Measurements from ENCODE around the gene SNX32. TPM values are rescaled to one million over a fixed set of nuclear protein-coding genes. Genes with fewer than 3 reads are reported as not detected.

SNX32 gene
- total RNA-seq, 1 experiment from 2014 or later: not detected

DNA sequence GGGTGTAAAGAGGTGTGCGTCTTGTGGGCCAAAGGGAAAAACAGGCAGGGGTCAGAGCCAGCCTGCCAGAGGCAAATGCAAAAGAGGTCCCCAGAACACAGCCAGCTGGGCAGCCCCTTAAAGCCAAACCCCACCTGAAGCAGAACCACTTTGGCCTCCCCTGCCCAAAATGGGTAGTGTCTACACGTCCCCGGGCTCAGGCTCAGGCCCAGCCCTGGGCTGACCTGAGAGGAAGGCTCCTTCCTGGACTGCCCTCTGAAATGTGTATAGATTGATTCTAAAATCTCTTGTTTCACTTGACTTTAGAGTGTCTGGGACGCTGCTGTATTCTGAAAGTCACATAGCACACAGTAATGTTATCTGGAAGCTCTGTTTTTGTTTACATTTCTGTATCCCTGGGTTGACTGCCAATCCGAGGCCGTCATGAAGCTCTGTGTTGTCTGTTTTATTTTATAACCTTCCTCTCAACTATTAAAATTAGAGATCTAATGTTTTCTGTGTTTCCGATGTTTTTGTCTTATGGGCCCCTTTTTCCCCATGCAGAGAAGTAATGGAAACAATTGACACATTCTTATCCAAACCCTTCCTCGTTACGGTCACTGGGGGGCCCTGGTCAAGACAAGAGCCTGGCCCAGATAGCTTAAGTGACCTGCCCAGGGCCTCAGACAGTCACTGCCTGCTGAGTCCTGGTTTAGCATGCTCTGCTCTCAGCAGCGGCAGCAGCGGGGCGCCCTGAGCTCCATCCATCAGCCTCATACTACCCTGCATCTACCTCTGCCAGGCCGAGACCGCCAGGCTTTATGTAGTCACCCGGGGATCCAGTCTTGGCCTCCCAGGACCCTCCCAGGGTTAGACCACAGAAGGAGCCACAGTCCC, 36.8 kb upstream of the SNX32 start:
- DNase-seq (ENCODE audit: low spot score): no peak

DNA sequence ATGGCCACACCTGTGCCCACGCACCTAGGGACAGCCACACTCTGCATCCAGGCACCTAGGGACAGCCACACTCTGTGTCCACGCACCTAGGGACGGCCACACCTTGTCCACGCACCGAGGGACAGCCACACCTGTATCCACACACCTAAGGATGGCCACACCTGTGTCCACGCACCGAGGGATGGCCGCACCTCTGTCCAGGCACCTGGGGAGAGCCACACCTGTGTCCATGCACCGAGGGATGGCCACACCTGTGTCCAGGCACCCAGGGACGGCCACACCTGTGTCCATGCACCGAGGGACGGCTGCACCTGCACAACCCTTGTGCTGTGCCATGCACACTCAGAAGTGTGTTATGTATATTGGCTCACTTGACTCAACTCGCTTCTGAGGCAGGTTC, 36.1 kb upstream of the SNX32 start:
- DNase-seq (ENCODE audit: low spot score): no peak

DNA sequence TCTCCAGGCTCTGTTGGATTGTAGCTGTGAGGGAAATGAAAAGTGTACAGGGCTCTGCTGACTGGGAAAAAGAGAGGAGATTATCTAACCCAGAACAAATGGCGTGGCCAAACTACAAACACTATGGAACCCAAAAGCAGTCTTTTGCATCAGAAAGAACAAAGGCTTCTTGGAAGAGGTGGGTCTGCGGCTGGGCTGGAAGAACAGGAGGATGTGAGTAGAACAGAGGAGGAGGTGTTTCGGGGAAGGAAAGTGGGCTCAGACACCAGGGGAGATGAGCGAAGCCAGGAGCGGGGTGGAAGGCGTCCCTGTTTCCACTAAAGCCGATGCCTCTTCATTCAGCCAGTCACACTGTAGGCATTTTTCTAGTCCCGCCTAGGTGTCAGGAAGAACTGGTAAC, 34.9 kb upstream of the SNX32 start:
- no peak for DNase-seq (ENCODE audit: low spot score)

DNA sequence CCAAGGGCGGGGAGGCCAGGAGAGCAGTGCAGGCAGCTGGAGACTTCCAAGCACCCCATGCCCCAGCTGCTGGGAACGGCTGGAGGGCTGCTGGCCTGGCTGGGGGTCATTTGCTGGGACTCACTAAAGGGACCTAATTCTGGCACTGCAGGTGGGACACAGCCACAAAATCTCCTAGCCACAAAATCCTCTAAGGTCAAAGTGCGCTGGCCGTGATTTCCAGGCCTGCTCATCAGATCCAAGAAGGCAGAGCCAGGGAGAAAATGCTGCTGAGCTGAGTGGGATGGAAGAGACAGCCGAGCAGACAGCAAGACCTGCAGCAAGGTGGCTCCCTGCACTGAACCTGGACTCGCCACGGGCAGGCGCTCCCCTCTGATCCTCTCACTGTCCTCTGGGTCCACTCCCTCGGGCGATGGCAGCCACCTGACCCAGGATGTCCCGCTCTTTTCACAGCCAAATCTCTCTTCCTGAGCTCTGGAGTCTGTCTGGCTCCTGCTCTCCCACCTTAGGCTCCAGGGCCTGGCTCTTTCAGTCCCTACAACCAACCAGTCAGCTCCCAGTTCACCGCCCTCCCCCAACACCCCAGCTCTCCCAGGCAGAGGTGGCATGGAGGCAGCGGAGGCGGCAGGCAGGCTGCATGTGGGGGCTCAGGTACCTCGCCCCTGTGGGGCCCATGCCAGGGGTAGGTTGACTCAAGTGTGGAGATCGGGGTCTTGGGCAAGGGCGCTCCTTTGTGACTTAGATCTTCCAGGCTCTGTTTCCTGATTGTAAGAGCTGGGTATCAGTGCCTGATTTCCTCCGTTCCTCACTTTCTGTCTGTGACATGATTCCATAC, 32.4 kb upstream of the SNX32 start:
- no peak for DNase-seq (ENCODE audit: low spot score)

DNA sequence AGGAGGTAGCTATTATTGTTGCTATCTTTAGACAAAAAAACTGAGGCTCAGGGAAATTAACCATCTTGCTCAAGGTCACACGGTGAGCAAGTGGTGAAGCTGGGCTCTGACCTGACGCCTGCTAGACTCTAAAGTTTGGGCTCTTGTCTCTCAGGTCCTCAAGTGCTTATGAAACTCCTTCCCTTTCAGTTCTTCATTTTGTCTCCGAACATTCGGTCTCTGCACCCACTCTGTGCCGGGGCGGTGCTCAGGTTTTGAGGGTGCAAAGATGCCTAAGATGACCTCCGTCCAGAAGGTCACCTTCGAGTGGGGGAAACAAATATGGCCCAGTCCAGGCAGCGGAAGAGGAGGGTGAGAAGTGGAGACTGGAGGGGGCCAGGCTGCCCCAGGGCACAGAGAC, 30.9 kb upstream of the SNX32 start:
- no peak for DNase-seq (ENCODE audit: low spot score)

DNA sequence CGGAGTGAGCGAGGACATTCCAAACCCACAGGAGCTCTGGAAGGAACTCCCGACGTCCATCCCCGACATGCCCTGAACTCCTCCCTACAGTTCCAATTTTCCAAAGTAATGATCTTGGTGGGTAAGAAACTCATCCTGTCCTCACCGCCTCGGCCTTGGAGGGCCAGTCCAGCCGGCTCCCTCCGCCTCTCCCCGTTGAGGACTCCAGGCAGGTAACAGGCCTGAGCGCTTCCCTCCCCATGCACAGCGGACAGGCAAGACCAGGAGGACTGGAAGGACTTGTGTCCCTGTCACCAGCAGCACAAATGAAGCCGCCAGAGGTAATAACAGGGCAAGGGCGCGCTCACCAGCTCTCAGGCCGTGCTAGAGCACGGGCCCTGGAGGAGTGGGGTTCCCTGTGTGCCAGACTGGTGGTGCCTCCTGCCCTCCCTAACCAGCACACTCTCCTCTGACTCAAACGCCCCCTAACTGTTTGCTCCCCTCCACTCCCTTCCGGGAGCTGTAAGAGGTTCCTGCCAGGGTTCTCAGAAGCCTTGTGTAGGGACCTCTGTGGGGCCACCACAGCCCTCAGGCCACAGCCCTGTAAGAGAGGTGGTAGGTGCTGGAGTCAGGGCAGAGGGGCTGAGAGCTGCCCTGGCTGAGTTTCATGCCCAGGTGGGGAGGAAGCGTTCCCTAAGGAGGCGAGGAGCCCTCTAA, 29.8 kb upstream of the SNX32 start:
- no peak for DNase-seq (ENCODE audit: low spot score)

DNA sequence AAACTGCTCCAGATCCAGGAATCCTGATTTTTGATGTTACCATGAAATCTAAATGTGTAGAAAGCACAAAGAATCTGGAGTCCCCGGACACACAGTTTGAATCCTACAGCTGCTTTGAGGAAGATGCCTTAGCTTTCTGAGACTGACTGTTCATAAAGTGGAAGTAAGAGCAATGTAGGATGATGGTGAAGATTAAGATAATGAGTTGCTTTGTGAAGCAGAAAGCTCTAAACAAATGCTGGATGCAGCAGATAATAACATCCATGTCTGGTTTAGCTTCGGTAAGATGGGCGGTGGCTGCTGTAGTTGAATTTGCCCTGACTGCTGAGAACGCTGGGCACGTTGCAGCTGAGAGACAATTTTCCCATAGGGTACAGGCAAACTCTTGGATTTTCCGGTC, 26.8 kb upstream of the SNX32 start:
- DNase-seq (ENCODE audit: low spot score): no peak

DNA sequence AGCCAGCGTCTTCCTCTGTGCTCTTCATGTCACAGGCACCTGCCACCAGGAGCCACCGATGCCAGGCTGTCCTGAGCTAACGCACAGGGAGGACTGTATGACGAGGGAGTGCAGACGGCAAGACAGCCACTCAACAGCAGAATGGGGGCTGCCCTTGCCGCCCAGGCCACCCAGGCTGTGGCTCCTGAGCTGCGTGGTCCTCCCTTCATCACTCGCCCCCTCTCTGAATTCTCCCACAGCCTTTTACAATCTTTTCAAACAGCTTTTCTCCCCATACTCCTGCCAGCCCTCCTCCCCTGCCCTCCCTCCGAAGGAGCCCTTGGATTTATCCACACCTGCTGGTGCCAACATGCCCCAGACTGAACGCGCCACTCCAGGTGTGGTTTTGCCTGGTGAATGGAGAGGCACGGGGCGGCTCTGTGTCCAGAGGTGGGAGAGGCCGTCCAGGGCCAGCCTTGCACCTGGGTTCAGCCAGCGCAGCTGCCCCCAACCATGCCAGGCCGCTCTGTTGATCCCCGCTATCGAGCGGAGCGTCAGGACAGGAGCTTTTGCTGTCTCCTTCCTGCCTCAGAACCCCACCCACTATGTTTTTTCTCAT, 24.9 kb upstream of the SNX32 start:
- DNase-seq (ENCODE audit: low spot score): no peak

DNA sequence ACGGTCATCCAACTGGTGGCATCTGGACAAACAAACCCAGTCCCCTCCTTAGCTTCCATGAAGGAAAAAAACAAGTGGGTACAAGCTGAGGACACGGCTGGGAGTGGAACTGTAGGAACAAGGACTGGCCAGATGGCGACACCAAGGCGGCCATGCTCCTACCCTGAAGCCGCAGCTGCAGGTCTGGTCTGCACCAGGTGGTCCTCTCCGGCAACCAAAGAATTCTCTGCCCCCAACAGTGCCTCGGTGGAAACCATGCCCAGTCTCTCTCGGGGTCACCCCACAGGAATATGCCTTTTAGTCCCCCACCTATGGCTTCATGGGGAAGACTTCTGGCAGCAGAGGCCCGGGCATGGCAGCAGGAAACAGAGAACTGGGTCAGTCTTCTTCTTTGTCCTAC, 24.3 kb upstream of the SNX32 start:
- DNase-seq (ENCODE audit: low spot score): no peak

DNA sequence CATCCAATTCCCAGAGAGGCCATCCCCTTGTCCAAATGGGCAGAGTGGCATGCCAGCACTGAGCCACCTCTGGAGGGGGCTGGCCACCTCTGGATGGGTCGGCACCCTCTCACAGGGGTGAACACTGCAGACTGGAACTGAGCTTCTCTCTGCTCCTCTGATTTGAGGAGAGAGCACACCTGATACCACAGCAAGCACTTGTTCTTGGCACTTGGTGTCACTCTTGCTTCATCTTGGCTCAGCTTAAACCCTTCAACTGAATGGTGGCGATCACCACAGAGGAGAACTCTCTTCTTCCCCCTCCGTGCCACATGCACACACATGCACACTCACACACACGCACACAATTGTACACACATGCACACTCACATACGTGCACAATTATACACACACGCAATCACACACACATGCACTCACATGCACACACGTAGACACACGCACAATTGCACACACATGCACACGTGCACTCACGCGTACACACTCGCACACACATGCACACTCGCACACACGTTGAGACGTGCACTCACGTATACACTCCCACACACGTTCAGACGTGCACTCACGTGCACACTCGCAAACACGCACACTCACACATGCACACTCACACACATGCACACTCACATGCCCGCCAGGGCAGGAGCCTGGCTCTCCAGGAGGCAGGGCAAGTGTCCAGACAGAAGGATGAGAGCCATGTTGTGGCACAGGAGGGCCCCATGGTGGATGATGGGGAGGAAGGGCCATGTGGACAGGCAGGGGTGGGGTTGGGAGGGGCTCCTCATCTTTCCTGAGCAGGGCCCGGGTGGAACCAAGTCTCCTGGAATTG, 23.5 kb upstream of the SNX32 start:
- no peak for DNase-seq (ENCODE audit: low spot score)

DNA sequence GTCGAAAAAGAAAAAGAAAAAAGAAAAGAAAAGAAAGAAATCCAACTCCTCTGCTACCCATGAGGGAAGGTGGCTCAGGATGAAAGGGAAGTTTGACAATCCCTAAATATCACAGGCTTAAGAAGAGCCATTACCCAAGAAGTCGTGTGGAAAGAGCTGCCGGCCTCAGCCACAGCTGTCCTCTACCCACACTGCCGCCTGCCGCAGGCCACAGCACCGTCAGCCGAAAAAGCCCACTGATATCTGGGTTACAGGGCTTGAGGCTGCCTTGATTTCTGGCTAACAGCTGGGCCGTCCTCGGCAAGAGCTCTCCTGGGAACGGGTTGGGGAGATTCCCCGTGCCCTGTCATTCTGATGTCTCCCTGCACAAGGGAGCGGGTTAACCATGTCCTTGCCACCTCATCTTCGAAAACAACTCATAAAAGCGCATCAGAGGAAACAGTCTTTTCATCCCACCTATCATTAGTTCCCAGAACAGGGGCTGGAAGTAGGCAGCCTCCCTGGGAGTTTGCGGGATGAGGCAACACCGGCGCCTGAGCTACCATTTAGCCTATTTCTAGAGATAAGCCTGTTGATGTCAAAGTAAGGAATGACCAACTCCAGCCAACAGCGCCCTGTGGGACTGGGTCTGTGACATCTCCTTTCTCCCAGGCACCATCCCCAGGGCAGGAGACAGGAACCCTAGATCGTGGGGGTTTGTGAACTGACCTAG, 21.8 kb upstream of the SNX32 start:
- DNase-seq (ENCODE audit: low spot score): no peak

DNA sequence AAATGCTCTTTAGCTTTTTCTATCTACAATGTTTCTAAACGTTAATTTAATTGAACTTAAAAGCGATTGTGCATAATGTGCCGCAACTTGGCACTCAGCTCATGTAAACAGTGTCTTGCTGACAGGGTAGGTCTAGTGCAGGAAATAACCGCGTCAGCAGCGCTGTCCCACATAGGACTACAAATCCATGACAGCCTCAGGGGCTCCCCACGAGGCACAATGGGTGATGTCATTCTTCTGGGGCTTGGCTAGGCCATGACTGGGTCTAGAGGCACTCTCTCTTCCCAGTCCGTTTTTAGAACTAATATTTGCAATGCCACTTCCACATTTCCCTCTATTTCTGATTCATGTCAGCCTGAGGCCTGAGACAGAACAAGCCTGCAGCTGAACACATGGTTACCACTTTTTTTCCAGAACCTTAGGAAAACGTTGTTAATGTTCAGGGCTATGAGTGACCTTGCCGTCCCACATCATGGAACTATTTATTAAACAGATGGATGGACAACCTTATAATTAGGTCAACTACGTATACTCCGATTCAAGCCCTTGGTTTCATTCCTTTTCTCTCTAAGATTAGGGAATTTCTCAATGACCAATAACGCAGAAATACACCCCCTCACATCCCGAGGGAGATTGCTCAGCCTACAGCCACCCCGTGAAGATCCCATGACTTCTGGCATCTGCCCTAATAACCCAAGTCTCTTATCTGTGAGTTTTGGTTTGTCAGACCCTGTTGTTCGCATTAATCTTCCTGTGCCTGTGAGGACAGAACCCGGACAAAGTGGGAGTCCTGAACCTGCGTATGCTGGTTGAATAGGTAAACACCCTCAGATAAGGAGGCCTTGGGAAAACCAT, 19.4 kb upstream of the SNX32 start:
- no peak for DNase-seq (ENCODE audit: low spot score)

DNA sequence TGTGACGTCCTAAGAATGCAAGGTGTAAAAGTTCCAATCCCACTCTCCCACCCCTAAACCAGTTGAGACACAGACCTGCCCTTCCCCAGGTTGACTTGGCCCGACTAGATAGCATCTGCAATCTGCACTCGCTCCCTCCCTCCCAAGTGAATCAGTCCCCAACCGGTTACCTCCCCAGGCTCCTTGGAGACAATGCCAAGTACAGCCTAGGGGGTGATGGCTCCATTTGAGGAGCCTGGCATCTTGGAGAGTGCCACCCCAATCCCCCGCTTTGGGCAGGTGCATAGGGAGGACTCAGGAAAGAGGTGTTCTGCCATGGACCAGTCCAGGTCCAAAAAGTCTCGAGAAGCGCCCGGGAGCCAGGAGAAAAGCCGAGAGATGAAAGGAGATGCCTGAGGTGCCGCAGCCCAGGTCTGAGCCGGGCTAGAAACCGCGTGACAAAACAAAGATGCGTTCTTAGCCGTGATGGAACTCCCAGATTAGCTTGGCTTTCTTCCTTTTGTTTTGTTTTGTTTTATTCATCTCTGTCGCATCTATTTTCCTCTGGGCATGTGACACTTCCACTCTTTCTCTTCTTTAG, 18.7 kb upstream of the SNX32 start:
- DNase-seq (ENCODE audit: low spot score): no peak

DNA sequence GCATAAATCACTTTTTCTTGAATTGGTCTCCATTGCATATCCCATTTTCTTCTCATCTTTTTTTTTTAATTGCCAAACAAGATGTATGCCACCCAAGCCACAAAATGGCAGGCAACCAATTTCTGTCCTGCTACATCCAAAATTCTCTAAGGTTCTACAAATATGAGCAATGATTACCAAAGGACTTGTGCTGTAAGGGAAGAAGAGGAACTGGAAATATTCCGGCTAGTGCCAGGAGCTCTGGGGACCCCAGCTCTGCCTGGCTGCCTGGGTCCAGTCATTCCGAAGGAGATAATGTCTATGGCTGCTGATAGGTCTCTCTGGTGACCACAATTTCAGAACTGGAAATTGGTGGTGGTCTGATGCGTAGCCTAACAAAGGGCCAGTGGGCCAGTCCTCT, 17.1 kb upstream of the SNX32 start:
- DNase-seq (ENCODE audit: low spot score): no peak

DNA sequence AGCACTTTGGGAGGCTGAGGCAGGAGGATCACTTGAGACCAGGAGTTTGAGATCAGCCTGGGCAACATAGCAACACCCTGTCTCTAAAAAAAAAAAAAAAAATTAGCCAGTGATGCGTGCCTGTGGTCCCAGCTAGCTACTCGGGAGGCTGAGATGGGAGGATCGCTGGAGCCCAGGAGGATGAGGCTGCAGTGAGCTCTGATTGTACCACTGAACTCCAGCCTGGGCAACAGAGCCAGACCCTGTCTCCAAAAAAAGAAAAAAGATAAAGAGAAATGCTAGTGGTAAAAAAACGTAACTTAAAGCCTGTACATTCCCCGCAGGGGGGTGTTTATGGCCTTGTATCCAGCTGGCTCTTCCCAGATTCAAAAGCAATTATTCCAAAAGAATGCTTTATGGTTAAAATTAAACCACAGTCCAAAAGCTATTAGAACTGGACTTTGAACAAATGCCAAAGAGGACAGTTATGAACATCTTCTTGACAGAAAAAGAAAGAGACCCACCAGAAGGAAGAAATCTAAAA, 16.4 kb upstream of the SNX32 start:
- DNase-seq (ENCODE audit: low spot score): no peak

DNA sequence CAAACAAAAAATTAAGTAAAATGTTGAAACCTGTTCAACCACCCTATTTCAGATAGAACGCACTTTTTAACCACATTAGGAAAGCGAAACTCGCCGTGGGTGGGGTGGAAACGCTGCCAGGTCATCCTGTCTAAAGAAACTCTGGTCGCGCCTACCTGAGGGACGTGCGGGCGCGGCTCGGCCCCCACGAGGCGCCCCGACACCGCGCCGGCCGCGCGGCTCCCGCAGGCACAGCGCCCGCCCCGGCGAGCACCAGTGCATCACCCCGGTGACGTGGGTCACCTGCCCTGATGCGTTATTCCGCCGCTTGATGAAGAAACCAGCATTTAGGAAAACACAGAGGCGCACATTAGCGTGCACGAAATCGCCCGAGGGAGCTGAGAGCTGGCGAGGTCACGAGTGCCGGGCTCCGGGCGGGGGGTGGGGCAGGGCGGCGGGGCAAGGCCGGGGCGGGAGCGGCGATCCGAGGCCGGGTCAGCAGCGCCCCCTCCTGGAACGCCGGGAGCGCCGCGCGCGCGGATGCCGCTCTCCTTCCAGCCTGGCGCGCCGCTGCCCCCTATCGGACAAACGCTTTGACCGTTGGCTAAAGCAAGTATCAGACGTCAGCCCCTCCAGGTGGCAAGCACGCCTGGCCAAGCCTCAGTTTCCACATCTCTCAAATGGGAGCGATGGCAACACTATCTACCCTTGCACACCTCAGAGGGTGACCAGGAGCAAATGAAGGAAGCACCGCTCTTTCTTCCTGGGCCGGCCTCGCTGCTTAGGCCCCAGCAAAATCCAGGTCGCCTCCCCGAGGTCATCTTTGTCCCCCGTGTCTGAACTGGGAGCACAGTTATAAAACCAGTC, 15.7 kb upstream of the SNX32 start:
- peak; percentile 79 for DNase-seq (ENCODE audit: low spot score)

DNA sequence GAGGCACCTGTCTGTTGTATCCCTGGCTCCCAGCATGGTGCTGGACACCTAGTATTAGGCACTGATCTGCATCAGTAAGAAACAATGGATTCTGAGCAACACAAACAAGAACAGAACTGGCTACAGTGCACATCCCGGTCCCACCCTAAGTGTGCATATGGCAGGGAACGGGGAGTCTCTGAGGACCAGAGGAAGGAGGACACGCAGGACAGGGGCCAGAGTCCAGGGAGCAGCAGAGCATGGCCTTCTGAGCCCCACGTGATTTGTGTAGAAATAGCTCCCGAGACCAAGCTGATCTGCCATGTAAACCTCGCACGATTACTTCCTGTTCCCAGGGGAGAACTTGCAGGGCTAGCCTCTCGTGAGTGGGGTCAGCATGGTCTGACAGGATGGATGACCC, 12.7 kb upstream of the SNX32 start:
- DNase-seq (ENCODE audit: low spot score): no peak
